HG03064 (cell line): ENCODE data around the gene ANO7.
"Not testable (repeated sequence)": the region's sequence is repeated elsewhere in the genome, so short reads cannot be mapped to it uniquely, and the experiment has no call there.

Experiments used
- ATAC-seq: cut with Tn5 transposase; IDR thresholded peaks from one replicate; pipeline ENCODE4 v1.9.1; 2021; ENCODE audit warnings: low read depth; ENCODE audit not compliant: unreplicated experiment

The ANO7 gene

DNA sequence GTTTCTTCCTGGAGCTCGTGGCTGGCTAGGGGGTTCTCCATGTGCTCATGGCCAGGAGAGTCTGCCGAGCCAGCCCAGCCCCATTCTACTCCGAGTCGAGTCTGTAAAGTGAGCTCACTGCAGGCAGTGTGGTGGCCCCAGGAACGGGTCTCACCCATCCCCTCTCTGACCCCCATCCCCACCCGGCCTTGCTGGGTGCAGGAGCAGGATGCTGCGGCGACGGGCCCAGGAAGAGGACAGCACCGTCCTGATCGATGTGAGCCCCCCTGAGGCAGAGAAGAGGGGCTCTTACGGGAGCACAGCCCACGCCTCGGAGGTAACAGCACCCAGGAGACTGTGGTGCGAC is 1.4 kb downstream of the ANO7 start:
- no peak for ATAC-seq

DNA sequence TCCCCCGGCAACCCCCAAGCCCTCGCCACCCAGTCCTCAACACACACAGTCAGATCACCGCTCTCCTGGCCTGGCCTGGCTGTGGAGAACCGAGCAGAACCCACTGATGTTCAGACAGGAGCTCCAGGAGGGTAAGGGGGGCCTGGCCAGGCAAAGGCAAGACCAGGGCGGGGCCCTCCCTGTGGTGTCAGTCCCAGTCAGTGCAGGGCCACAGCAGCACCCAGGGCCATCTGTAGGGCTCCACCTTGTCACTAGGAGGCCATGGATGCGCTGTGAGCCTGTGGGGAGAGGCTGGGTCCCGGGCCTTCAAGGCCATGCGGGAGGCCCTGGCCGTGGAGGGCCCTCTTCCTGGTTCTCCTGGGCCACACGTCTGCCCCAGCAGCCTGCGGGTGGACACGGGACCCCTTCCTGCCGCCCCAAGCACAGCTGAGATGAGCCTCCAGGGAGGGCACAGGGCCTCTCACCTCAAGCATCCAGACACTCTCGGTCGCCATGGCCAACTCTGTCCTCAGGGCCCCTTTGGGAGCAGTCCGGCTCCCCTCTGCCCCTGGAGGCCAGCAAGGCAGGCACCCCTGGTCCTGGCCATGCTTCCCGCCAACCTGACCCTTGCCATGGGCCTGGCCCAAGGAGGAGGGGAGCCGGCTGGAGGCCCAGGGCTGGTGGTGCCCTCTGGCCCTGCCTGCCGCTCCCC is 2.0 kb downstream of the ANO7 start:
- ATAC-seq = no peak

DNA sequence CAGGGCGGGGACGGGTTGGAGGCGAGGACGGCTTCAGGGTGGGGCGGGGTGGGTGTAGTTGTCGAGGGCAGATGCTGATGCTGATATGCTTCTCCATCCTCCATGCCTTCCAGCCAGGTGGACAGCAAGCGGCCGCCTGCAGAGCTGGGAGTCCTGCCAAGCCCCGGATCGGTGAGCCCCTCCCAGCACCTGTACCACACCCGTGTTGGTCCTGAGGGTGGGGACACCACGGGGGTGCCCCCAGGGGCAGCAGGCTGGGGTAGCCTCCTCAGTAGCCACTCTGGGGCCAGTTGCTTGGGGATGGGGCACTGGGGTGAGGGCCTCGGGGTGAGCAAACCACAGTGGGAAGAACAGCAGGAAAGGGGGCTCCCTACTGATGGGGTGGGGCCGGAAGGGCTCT is 2.6 kb downstream of the ANO7 start:
- no peak for ATAC-seq

DNA sequence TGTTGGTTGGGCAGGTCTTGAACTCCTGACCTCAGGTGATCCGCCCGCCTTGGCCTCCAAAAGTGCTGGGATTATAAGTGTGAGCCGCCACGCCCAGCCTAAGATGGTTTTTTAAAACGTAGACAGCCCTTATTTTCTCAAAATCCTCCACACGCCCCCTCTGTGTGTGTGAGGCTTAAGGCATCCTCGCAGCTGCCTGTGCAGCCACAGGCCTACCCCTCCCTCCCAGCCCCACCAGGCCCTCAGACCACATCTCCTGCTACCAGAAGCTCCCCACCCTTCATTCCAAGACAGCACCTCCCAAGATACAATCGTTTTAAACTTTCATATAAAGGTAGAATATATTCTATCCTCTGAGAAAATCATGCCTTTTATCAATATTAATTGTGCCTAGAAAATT is 4.8 kb downstream of the ANO7 start:
- ATAC-seq = no peak

DNA sequence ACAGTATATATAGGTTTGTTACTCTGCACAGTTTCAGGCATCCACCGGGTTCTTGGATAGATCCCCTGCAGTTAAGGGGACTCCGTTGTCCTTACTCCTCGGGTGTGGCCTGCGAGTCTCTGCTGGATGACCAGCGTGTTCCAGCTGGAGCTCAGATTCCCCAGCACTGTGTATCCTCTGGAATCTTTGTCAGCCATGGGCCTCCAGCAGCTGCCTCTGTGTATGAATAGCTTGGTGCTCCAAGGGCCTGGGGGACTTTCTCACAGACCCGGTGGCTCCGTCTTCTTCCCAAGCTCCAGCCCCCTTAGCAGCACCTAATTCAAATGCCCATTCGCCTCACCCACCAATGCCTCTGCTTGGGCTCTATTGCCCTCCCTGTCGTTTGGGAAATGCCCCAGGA is 6.3 kb downstream of the ANO7 start:
- no peak for ATAC-seq

DNA sequence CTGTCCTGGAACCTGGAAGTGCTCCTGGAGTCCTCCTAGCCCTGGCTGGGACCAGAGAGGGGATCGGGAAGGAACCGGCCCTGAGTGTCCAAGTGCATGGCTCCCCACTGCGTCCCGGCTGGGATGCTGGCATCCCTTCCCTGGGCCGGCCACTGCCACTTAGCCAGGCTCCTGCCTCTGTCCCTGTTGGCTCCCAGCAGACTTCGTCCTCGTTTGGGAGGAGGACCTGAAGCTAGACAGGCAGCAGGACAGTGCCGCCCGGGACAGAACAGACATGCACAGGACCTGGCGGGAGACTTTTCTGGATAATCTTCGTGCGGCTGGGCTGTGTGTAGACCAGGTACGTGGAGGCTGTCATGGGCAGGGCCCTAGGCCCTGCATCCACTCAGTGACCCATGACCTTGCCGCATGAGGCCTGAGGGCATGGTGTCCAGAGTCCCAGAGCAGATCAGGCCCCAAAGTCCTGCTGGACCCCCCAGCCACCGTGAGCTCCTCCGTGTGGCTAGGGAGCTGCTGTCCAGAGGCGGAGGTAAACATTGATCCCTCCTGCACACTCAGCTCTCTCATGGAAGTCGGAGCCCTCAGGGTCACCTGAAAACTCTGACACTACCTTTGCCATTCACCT is 7.1 kb downstream of the ANO7 start:
- ATAC-seq = no peak

DNA sequence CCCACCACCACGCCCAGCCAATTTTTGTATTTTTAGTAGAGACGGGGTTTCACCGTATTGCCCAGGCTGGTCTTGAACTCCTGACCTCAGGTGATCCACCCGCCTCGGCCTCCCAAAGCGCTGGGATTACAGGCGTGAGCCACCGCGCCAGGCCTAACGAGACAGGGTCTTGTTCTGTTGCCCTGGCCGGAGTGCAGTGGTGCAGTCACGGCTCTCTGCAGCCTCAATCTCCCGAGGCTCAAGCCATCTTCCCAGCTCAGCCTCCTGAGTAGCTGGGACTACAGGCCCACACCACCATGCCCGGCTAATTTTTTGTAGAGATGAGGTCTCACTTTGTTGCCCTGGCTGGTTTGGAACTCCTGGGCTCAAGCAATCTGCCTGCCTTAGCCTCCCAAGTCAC is 8.8 kb downstream of the ANO7 start:
- ATAC-seq = not testable (repeated sequence)

DNA sequence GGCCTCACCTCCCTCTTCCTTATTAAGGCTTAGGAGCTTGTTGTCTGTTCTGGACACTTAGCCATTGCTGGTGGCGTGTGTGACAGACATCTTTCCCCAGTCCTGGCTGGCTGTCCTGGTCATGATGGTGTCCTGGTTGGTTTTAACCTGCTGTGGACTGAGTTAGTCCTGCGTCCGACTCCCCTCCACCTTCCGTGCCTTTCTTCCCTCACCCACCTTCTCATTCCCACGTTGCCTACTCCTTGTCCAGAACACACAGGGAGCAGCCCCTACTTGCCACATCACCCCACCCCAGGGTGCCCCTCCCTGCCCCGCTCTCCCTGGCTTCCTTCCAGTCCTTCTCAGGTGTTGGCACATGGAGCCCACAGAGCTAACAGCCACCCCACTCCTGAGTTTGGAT is 9.5 kb downstream of the ANO7 start:
- ATAC-seq = no peak

DNA sequence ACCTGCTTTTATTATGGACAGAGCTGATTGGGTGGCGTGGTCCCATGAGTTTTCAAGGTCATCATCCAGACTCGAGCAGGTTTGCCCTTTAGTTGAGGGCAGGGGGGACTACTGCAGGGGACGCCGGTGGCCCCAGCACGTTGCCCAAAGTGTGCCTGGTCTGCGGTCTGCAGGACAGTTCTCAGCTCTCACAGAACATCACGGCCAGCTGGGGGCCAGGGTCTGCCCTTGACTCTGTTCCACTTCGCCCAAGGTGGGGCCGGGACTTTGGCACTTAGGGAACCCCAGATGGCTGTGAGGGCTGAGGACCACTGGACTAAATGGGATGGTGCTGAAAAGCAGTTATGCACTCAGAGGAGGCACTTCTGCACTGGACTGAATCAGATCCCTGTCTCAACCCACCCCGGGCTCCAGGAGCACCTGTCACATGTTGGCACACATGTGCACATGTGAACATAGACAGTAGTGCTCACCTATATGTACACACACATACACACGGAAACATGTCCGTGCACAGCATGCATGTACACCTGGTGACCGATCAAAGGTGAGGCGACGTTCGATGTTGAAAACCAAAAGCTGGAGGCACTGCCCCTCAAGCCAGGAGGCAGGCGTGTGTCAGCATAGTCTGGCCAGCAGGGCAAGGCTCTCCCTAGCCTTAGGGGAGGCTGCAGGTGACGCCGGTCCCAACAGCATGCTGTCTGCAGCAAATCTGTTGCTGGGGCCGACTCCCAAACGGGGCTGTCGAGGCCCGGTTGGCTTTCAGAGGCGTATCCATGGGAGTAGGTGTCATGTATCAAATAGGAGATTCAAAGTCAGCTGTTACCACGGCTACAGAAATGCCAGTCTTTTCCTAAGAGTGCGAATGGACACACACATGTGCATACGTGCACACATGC is 10.2 kb downstream of the ANO7 start:
- ATAC-seq = no peak

DNA sequence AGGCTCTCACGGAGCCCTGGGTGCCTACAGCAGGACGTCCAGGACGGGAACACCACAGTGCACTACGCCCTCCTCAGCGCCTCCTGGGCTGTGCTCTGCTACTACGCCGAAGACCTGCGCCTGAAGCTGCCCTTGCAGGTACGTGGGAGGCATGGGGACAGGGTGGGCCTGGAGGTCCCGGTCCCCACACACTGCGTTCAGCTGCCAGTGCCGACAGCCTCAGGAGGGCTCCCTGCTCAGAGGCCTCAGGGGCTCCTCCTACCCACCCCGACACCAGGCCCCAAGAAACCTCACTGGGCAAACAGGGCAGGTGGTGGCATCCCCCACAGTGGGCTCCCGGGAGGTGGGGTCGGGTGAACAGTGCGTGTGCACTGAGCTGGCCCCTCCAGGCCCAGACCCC is 10.8 kb downstream of the ANO7 start:
- no peak for ATAC-seq

DNA sequence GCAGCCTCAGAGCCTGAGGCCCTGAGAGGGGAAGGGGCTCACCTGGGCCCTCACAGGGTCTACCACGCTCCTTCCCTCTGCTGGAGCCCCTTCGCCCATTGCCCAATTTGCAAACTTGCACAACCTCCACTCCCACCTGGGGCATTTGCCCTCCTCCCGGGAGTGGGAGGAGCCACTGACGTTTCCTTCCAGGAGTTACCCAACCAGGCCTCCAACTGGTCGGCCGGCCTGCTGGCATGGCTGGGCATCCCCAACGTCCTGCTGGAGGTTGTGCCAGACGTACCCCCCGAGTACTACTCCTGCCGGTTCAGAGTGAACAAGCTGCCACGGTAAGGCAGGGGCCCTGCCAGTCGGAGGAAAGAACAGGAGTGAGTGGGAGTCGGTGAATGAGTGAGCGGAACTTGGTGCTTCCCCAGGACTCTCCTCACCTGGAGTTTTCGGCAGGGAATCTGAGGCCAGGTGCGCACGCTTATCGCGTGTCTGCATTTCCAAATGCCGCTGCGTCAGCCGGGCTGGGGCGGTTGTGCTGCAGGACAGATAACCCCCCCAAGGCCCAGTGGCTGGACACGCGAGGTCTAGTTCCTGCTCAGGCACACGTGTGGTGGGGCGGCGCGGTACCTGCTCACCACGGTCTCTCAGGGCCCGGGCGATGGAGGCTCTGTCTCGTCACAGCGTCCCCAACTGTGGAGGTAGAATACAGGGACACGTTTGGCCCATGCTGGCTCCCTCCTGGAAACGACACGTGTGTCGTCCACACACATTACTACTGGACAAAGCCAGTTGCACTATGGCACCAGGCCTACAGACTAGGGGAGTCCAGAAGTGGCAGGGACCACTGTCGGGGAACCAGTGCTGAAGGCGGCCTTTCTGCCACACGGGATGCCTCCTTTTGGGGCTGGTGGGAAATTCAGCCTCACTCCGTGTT is 11.7 kb downstream of the ANO7 start:
- ATAC-seq = no peak

DNA sequence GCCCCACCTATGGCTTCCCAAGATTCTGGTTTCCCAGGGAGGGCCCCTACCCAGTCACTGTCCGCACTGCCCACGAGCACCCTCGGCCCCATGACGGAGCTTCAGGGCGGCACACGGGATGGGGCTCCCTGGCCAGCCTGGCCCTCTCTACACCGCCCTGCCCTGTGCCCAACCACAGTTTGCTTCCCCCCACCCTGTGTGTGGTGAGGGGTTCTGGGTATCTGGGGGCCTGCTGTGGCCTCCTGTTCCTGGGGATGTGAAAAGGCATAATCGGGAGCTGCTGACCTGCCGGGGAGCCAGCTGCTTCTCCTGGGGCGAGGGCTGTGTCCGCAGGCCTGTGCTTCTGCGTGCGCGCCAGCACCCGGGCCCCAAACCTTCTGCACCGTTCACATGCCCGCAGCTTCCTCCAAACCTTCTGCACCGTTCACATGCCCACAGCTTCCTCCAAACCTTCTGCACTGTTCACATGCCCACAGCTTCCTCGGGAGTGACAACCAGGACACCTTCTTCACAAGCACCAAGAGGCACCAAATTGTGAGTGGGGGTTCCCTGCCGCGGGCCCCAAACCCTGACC is 12.4 kb downstream of the ANO7 start:
- no peak for ATAC-seq

DNA sequence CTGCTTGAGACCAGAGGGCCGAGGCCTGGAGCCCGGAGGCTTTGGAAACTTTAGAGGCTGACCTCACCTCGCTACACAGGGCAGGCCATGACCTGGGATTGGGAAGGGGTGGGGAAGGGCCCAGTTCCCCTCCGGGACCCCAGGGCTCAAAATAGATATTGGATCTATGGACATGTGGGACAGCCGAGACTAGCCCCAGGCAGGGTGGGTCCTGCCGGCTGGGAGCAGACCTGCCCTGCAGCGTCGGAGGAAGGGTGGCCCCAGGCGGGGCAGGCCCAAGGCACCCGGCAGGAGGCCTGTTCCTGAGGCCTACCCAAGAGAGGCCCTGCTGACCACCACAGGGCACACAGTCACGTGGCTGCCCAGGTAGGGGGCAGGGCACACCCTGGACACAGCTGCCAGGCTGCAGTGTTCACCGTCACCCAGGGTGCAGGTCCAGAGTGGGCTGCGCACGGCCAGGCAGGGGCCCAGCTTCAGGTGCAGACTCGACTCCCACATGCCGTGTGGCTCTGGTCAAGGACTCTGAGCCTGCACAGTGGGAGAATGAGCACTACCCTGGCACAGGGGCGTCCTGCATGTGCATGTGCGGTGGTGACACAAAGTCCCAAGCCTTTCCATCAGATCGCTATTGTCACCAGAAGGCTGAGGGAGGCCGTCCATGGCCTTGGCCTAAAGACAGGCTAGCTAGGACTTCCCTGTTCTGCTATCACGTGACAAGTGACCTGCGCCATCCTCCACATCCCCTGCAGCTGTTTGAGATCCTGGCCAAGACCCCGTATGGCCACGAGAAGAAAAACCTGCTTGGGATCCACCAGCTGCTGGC is 13.2 kb downstream of the ANO7 start:
- ATAC-seq = no peak

DNA sequence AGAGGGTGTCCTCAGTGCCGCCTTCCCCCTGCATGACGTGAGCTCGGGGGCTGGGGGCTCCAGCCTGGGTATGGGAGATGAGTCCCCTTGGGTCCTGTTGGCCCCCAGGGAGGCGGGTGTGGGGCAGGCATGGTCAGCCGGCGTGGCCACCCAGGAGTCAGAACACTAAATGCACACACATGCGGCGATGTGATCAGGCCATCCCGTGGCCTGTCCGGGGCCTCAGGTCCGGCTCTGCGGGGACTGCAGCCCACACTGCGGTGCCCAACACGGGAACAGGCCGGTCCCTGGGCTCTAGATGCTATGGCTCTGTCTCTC is 13.8 kb downstream of the ANO7 start:
- no peak for ATAC-seq

DNA sequence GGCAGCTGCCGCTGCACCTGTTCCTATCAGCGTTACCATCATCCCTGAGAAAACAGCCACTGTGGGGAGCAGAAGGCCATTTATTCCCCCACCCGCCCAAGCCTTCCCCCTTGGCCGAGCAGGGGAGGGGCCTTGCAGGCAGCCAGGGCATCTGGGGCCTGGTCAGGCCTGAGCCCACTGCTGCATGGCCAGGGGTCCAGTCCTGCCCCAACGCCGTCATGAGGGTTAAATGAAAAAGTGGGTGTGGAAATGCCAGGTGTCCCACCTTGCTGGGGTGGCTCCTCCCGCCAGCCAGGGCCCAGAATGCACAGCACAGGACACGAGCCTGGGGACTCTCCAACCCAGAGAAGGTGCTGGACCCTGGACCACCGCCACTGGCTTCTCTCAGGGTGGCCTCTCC is 14.2 kb downstream of the ANO7 start:
- no peak for ATAC-seq

DNA sequence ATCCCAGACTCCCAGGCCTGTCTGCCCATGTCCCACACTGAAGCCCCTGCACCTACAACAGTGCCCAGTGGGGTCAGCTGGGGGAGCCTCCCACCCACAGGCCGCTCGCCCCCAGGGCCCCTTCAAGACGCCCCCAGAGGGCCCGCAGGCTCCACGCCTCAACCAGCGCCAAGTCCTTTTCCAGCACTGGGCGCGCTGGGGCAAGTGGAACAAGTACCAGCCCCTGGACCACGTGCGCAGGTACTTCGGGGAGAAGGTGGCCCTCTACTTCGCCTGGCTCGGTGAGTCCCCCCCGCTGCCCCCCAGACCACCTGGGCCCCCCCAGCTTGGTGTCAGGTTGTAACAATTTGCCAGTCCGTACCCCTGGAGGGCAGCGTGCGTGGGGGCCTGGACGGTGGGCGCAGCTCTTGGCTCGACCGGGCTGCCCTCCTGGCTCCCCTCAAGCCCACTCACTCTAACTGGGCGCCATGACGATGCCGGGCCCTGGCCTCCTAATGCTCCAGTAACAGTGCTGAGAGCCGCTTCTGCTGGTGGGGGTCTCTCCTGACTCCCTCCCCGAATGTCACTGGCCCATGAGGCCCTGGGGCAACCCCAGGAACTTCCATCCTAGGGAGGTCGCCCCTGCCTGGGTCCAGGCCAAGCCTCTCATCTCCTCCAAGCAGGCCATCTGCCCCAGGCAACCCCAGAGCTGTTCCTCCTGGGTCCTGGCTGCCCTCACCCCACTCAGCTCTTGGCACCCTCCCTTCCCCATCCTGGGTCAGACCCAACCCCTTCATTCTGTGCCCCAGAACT is 14.9 kb downstream of the ANO7 start:
- no peak for ATAC-seq

DNA sequence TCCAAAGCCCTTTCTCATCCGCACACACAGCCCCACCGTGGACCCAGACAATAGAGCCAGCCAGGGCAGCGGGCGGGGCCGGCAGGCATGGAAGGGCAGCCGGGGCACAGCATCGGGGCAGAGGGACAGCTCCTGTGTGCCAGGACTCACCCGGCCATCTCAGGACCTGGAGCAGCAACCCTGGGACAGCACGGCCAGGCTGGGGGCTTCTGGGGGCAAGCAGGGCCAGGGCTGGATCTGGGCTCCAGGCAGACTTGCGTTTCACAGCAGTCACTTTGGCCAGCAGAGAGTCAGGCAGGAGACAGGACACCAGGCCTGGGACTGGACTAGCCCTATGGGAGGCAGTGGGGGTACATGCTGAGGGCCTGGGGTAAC is 15.5 kb downstream of the ANO7 start:
- no peak for ATAC-seq

DNA sequence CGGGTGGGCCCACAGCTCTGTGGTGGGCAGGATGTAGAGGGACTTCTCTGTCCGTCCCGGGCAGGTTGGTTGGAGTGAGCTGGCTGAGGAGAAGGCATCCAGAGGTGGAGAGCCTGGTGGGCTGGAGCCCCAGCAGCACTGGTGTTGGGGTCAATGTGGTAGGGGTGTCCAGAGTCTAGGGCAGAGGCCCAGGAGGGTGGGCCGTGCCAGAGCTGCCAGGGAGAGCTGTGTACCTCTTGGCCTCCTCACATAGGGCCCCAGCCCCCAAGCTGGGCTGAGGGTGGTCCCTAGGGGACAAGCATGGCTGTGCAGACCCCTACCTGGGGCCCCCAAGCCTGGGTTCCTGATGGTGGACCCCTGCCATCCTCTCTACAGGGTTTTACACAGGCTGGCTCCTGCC is 16.0 kb downstream of the ANO7 start:
- ATAC-seq = no peak

DNA sequence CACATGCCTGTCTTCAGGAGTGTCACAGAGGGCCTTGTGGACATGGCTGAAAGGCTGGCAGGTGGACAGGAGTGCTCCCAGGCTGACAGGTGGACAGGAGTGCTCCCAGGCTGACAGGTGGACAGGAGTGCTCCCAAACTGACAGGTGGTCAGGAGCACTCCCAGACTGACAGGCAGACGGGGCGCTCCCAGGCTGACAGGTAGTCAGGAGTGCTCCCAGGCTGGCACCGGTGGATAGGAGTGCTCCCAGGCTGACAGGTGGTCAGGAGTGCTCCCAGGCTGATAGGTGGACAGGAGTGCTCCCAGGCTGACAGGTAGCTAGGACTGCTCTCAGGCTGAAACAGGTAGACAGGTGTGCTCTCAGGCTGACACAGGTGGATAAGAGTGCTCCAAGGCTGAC is 16.6 kb downstream of the ANO7 start:
- no peak for ATAC-seq
